Tibial nerve (tissue), 4 donors: ENCODE data around the gene RBMS3. TPM values are rescaled to one million over a fixed set of nuclear protein-coding genes. Genes with fewer than 3 reads are reported as not detected.
A peak's percentile ranks its signal among the peaks of the same experiment; 100 is the strongest.

Source experiments
- DNase-seq, 2 donors: peaks; one replicate each; pipeline ENCODE4 v3.0.0-alpha.2; 2019; ENCODE audit warnings: low spot score in 2 of 2
- H3K27ac ChIP-seq, 4 donors: fragments of 200-600 bp; sonication (generic) in 3 of 4; one replicate each; pipeline ENCODE4 v1.5.1; 2017 to 2019; ENCODE audit warnings: mild to moderate bottlenecking in 1 of 4
- H3K27me3 ChIP-seq, 2 donors: fragments of 200-600 bp; sonication (generic) in 1 of 2; one replicate each; pipeline versions ENCODE4 v1.5.1 to v1.6.0; 2017 to 2019
- H3K36me3 ChIP-seq, 3 donors: fragments of 200-600 bp; sonication (generic); one replicate each; pipeline ENCODE4 v1.5.1; 2018 to 2019
- H3K4me1 ChIP-seq, 4 donors: fragments of 200-600 bp; sonication (generic) in 3 of 4; one replicate each; pipeline ENCODE4 v1.5.1; 2017 to 2019
- H3K4me3 ChIP-seq, 4 donors: fragments of 200-600 bp; sonication (generic) in 3 of 4; one replicate each; pipeline ENCODE4 v1.5.1; 2017 to 2019; ENCODE audit warnings: mild to moderate bottlenecking in 1 of 4, moderate library complexity in 1 of 4
- H3K9me3 ChIP-seq, 4 donors: fragments of 200-600 bp; sonication (generic) in 3 of 4; one replicate each; pipeline ENCODE4 v1.5.1; 2017 to 2019
- EP300 ChIP-seq, 2 donors: sonication (generic); formaldehyde crosslinking; IDR thresholded peaks; one replicate each; pipeline ENCODE4 v1.6.1; 2017; ENCODE audit warnings: antibody characterized with exemption in 2 of 2, mild to moderate bottlenecking in 1 of 2
- POLR2A ChIP-seq, 2 donors: fragments of 450-650 bp; IDR thresholded peaks; one replicate each; pipeline ENCODE4 v1.6.1; 2017; ENCODE audit warnings: antibody characterized with exemption in 2 of 2, mild to moderate bottlenecking in 2 of 2, moderate library complexity in 2 of 2
- WGBS, 2 donors: methylation state at CpG; one replicate each; pipeline ENCODE4 v1.1.5; 2018; 5-methylcytosine and 5-hydroxymethylcytosine counted together
- total RNA-seq, 4 donors: library from RNA; depleted of rRNA; stranded (reverse); fragments of >200 nt; gene quantifications; one replicate each; pipeline ENCODE4 v1.1.0, GENCODE V29; 2016
- TF ChIP-seq, protein P1 (sequence below), 5 experiments: fragments of 200-600 bp in 3 of 5; fragments of 450-650 bp in 2 of 5; sonication (generic) in 3 of 5; IDR thresholded peaks; one replicate each; pipeline ENCODE4 v1.5.1; 2016 to 2019; ENCODE audit warnings: antibody characterized with exemption in 5 of 5, mild to moderate bottlenecking in 3 of 5, moderate library complexity in 2 of 5

RBMS3 gene
- total RNA-seq, 4 donors from 2014 or later = 157 to 175 (median 161) TPM

DNA sequence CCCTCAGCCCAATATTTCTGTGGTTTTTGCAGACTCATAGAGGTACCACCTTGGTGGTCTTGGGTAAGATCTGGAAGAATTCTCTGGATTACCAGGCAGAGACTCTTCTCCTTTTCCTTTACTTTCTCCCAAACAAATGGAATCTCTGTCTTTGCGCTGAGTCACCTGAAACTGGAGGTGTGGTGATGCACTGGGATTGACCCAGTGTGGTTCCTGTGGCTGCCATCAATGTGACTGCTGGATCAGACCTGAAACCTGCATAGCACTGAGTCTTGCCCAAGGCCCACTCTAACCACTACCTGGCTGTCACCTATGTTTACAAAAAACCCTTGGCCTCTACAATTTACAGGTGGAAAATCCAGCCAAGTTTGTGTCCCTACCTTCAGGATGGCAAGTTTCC, 295.3 kb downstream of the RBMS3 start:
- Histone ChIP-seq H3K4me3 (no peak overlapping the region), H3K36me3 (no peaks in the 10 kb centered on the region), H3K9me3 (peaks cover 0 to 10% (median 1%) of the 10 kb centered on the region in 4 donors), H3K27ac (no peak overlapping the region), H3K27me3 (no peaks in the 10 kb centered on the region), H3K4me1 (peaks cover 0 to 19% (median 0%) of the 10 kb centered on the region in 4 donors)
- DNase-seq = no peak
- WGBS, 2 donors = 100% methylated on average over 1 of the region's 1 CpG
- TF ChIP-seq POLR2A (IDR thresholded peaks at IDR 0.05) (no peak), EP300 (IDR thresholded peaks at IDR 0.05) (no peak)
- TF ChIP-seq, protein P1, sequence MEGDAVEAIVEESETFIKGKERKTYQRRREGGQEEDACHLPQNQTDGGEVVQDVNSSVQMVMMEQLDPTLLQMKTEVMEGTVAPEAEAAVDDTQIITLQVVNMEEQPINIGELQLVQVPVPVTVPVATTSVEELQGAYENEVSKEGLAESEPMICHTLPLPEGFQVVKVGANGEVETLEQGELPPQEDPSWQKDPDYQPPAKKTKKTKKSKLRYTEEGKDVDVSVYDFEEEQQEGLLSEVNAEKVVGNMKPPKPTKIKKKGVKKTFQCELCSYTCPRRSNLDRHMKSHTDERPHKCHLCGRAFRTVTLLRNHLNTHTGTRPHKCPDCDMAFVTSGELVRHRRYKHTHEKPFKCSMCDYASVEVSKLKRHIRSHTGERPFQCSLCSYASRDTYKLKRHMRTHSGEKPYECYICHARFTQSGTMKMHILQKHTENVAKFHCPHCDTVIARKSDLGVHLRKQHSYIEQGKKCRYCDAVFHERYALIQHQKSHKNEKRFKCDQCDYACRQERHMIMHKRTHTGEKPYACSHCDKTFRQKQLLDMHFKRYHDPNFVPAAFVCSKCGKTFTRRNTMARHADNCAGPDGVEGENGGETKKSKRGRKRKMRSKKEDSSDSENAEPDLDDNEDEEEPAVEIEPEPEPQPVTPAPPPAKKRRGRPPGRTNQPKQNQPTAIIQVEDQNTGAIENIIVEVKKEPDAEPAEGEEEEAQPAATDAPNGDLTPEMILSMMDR (IDR thresholded peaks at IDR 0.05) = no peak

DNA sequence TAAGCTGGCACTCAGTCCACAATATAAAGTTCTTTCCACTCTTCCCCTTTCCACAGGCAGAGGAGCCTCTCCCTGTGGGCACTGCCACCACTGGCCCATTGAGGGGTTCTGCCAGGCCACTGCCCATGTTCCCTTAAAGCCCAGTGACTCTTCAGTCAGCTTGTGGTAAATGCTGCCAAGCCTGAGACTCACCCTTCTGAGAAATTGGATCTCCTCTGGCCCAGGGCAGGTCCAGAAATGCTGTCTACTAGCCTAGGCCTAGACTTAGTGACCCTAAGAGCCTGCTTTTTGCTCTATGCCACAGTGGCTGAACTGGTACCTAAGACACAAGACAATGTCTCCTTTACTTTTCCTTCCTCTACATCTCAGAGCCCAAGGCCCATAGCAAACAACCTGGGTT, 295.8 kb downstream of the RBMS3 start:
- H3K27ac ChIP-seq = no peak overlapping the region
- no peak overlapping the region for H3K4me3 ChIP-seq
- H3K9me3 ChIP-seq = peaks cover 0 to 5% (median 0%) of the 10 kb centered on the region in 4 donors
- H3K4me1 ChIP-seq = peaks cover 0 to 19% (median 0%) of the 10 kb centered on the region in 4 donors
- TF ChIP-seq POLR2A (IDR thresholded peaks at IDR 0.05) (no peak), EP300 (IDR thresholded peaks at IDR 0.05) (no peak)
- TF ChIP-seq, protein P1 (IDR thresholded peaks at IDR 0.05) = no peak
- H3K36me3 ChIP-seq = no peaks in the 10 kb centered on the region
- no peak for DNase-seq
- no peaks in the 10 kb centered on the region for H3K27me3 ChIP-seq

DNA sequence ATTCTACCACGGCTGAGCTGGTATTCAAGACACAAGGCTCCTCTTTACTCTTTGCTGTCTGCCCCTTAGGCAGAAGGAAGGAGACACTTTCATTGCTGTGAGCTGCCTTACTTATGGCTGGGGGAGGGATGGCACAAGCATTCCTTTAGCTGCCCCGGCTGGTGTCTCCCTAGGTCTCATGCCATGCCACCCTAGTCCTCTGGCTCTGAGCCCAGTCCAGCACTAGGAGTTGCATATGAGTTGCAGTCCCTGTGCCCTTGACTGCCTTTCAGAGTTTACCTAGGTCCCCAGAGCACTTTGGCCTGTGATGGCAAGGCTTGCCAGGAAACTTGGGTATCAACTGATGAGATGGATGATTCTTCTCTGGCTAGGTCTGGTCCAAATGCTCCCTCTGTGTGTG, 296.4 kb downstream of the RBMS3 start:
- TF ChIP-seq, protein P1 (IDR thresholded peaks at IDR 0.05) = no peak
- TF ChIP-seq POLR2A (IDR thresholded peaks at IDR 0.05) (no peak), EP300 (IDR thresholded peaks at IDR 0.05) (no peak)
- no peak for DNase-seq
- peaks cover 0 to 25% (median 0%) of the 10 kb centered on the region in 4 donors for H3K4me1 ChIP-seq
- no peaks in the 10 kb centered on the region for H3K27me3 ChIP-seq
- no peaks in the 10 kb centered on the region for H3K36me3 ChIP-seq
- H3K9me3 ChIP-seq = no peaks in the 10 kb centered on the region
- H3K4me3 ChIP-seq = no peak overlapping the region
- H3K27ac ChIP-seq = no peak overlapping the region
- 54 to 85% methylated on average over 2 of the region's 2 CpGs for WGBS, 2 donors

DNA sequence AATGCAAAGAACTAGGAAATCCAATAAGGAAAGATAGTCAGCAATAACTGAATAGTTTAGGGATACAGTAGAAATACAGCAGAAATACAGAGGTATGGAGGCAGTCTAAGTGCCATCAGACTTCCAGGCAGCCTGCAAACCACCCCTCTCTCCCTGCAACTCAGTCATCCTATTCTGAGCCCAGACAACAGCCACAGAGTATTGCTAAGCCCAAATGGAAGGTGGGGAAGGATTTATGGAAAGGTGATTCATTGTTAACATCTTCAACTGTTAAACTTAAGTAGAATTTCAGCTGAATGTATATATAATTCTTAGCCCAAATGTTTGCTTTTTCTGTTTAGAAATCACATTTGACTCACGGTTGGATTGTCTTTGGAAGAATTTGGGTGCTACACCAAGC, 300.4 kb downstream of the RBMS3 start:
- Histone ChIP-seq H3K27ac (no peak overlapping the region), H3K9me3 (no peaks in the 10 kb centered on the region), H3K4me1 (peaks cover 0 to 30% (median 0%) of the 10 kb centered on the region in 4 donors), H3K4me3 (no peak overlapping the region), H3K27me3 (no peaks in the 10 kb centered on the region), H3K36me3 (no peaks in the 10 kb centered on the region)
- TF ChIP-seq EP300 (IDR thresholded peaks at IDR 0.05) (no peak), POLR2A (IDR thresholded peaks at IDR 0.05) (no peak)
- TF ChIP-seq, protein P1 (IDR thresholded peaks at IDR 0.05) = no peak
- WGBS, 2 donors = 71 to 76% methylated on average over 1 of the region's 1 CpG
- no peak for DNase-seq

DNA sequence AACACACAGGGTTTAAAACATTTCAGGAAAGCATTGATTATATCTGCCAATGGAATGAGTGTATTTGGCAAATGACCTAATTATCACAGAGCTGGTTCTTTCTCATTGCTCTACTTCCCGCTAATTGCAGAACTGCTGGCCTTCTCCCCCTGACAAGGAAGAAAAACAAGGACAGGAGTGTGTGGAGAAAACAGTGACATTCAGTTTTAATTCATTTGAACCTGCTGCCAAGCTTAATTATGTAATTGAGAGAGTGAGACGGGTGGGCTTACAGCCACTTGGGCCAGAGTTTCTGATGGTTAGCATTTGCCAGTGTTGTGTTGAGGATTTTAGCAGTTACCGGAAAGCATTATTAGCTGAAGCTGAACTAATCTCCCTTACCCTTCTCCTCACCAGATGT, 301.4 kb downstream of the RBMS3 start:
- H3K4me3 ChIP-seq = no peak overlapping the region
- no peaks in the 10 kb centered on the region for H3K9me3 ChIP-seq
- TF ChIP-seq POLR2A (IDR thresholded peaks at IDR 0.05) (no peak), EP300 (IDR thresholded peaks at IDR 0.05) (no peak)
- TF ChIP-seq, protein P1 (IDR thresholded peaks at IDR 0.05) = no peak

More for the DNA sequence above, 301.4 kb downstream of the RBMS3 start:
- peaks cover 0 to 23% (median 0%) of the 10 kb centered on the region in 4 donors for H3K4me1 ChIP-seq
- H3K27me3 ChIP-seq = no peaks in the 10 kb centered on the region
- 44 to 58% methylated on average over 3 of the region's 3 CpGs for WGBS, 2 donors
- peak overlapping the region in 1 of 4 donors; percentile 0 for H3K27ac ChIP-seq
- DNase-seq = no peak
- no peaks in the 10 kb centered on the region for H3K36me3 ChIP-seq
